HG03558 (cell line): Measurements from ENCODE around the gene CDC27.
"Not testable (repeated sequence)": the region's sequence is repeated elsewhere in the genome, so short reads cannot be mapped to it uniquely, and the experiment has no call there.

ENCODE experiments used
- ATAC-seq: cut with Tn5 transposase; IDR thresholded peaks from one replicate; pipeline ENCODE4 v1.9.1; 2021; ENCODE audit warnings: moderate number of reproducible peaks; ENCODE audit not compliant: unreplicated experiment; ENCODE audit errors: extremely low read depth

CDC27 gene, protein sequence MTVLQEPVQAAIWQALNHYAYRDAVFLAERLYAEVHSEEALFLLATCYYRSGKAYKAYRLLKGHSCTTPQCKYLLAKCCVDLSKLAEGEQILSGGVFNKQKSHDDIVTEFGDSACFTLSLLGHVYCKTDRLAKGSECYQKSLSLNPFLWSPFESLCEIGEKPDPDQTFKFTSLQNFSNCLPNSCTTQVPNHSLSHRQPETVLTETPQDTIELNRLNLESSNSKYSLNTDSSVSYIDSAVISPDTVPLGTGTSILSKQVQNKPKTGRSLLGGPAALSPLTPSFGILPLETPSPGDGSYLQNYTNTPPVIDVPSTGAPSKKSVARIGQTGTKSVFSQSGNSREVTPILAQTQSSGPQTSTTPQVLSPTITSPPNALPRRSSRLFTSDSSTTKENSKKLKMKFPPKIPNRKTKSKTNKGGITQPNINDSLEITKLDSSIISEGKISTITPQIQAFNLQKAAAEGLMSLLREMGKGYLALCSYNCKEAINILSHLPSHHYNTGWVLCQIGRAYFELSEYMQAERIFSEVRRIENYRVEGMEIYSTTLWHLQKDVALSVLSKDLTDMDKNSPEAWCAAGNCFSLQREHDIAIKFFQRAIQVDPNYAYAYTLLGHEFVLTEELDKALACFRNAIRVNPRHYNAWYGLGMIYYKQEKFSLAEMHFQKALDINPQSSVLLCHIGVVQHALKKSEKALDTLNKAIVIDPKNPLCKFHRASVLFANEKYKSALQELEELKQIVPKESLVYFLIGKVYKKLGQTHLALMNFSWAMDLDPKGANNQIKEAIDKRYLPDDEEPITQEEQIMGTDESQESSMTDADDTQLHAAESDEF

DNA sequence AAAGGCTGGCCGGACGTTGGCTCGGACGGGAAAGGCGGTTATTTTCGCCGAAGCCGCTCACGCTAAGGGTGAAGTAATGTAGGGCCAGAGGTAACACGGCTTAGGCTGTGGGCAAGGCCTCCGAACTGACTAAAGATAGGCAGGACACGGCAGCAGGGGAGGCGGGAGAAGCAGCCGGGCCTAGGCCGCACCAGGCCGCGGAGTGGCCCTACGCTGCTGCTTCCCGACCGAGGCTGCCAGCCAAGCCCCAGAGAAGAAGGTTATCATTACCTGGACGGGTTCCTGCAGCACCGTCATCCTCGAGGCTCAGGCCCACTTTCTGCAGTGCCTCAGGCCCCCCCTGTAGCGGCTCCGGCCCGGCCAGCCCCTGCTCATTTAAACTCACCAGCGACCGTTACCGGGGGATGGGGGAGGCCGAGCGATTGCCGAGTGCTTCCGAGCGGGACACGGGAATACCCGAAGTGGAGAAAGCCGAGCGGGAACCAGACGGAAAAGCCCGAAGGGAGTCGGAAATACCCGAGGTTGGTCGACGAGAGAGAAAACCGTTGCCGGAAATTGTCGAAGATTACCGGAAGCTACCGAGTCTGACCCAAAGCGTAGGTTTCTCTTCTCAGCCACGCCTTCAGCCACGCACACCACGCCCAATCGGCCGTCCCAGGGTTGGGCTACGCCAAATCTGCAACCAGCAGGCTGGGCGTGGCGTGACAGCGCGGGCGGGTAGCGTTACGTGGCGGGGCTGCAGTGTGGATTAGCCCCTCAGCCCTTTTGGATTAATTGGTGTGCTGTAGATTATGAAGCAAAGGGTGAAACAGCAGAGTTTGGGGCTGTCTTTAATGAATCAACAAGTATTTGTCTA is at the start of gene CDC27:
TSS of gene CDC27 (minus strand) at position 420 of the 856 bp plus-strand sequence. CDS start at position 297, 123 bp downstream.
- ATAC-seq, result peak; percentile 63

DNA sequence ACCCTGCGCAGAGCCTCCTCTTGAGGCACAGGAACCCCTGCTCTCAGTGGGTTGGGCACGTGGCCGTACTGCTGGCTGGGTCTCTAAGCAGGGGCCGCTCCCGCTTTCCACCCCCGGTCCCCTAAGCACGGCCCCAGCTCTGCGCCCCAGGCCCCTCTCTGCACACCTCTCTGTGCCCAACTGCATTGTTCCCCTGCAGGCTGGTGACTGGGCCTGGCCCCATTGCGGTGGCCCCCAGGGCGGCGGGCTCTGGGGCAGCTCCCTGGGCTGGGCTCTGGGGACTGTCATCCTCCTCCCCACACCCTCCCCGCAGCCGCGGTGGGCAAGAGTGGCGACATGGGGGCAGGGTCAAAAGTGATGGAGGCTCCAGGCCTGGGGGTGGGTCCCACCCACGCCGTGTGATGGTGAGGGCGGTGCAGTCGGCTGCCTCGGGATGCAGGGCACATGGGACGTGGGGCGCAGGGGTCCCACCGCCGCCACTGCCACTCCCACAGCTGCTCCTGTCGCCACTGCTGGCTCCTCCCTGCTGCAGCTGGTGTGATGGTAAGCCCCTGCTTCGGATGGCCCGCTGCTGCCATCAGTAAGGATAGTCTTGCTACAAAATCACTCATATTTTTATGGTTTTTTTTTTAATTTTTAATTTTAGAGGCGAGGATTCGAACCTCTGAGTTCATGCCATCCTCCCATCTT is 49.4 kb upstream of the CDC27 start:
- no peak for ATAC-seq

DNA sequence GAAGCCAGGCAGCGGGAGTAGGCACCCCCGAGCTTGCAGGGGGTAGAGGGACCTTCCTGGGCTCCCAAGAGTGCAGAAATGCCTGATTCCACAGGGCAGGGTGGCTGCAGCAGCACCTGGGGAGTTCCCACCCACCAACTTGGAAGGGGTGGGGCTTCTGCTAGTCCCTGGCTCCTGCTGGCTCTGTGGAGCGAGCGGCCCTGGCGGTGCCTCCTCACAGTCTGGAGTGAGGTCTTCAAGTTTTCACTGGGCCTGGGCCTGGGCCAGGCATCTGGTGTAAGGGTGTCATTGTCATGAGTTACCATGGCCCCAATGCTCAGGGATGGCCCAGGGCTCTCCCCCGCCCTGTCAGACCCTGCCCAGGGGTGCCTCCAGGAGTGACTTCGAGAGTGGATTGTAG is 48.7 kb upstream of the CDC27 start:
- no peak for ATAC-seq

DNA sequence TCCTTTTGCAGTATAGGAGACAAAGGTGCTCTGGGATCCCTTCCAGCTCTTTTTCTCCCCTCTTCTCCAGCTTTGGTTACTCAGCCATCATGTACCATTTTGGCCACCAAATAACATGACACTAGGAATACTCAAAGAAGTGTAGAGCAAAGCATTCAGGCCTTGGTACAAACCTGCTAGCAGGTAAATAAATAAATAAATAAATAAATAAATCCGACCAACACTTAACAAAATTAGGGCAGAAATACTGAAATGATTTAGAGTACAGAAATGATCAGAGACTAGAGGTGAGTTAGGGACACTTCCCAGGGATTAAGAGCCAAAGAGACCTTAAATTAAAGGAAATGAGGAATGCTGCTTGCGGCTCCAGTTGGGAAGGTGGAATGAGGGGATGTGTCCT is 46.8 kb upstream of the CDC27 start:
- no peak for ATAC-seq

DNA sequence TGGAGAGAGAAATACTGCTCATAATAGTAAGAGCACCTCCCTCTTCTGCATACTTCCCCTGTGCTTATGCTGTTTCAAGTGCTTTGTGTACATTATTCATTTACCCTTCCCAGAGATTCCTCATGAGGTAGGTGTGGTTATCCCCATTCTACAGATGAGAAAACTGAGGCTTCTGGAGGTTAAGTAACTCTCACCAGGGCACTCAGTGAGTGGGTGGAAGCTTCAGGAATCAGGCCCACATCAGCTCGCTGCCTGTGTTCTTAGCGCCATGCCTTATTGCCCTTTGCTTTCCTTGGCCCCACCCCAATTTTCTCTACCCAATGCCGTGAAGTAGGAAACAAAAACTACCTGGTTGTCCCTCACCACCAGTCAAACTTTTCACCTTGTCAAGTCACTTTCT is 46.4 kb upstream of the CDC27 start:
- ATAC-seq, result no peak

DNA sequence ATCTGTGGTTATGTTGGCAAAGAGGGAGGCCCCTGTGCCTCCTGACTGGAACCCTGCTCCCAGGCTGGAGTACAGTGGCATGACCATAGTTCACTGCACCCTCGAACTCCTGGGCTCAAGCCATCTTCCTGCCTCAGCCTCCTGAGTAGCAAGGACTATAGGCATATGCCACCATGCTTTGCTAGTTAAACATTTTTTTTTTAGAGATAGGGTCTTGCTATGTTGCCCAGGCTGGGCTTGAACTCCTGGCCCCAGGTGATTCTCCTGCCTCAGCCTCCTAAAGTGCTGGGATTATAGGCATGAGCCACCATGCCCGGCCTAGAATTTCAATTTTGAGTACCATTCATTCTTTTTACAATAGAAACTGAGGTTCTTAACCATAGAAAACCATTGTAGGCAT is 43.4 kb upstream of the CDC27 start:
- no peak for ATAC-seq

DNA sequence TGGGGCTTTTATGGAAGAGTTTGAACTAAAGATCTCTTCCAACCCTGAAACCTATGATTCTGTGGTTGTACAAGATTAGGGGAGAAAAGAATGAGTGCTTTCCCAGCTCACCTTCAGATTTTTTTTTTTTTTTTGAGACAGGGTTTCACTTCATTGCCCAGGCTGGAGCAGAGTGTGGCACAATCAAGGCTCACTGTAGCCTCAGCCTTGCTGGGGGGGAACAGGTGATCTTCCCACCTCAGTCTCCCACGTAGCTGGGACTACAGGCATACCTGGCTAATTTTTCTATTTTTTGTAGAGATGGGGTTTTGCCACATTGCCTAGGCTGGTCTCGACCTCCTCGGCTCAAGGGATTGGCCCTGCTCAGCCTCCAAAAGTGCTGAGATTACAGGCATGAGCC is 42.8 kb upstream of the CDC27 start:
- no peak for ATAC-seq

DNA sequence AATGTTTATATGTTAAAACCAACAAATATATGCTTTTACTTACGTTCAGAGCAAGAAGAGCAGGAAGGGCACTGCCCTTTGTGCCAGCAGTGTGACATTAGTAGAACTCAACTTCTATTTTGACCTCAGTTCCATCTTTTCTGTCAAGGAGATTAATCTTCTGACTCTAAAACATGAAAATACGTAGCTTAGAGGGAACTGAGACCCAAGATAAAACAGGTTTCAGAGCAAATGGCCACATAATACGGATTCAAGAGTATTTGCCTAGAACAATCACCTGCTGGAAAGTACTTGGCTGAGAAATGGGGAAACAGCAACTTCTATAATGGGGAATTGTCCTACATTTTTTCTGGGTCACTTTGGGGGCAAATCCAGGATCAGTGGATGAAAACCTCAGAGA is 42.2 kb upstream of the CDC27 start:
- no peak for ATAC-seq

DNA sequence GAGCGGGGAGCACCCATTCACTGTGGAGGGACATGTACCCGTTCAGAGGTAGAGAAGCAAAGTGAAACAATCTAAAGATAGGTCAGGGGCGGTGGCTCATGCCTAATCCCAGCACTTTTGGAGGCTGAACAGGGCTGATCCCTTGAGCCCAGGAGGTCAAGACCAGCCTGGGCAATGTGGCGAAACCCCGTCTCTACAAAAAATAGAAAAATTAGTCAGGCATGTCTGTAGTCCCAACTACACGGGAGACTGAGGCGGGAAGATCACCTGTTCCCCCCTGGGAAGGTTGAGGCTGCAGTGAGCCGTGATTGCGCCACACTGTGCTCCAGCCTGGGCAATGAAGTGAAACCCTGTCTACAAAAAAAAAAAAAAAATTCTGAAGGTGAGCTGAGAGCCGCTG is 41.8 kb upstream of the CDC27 start:
- no peak for ATAC-seq

DNA sequence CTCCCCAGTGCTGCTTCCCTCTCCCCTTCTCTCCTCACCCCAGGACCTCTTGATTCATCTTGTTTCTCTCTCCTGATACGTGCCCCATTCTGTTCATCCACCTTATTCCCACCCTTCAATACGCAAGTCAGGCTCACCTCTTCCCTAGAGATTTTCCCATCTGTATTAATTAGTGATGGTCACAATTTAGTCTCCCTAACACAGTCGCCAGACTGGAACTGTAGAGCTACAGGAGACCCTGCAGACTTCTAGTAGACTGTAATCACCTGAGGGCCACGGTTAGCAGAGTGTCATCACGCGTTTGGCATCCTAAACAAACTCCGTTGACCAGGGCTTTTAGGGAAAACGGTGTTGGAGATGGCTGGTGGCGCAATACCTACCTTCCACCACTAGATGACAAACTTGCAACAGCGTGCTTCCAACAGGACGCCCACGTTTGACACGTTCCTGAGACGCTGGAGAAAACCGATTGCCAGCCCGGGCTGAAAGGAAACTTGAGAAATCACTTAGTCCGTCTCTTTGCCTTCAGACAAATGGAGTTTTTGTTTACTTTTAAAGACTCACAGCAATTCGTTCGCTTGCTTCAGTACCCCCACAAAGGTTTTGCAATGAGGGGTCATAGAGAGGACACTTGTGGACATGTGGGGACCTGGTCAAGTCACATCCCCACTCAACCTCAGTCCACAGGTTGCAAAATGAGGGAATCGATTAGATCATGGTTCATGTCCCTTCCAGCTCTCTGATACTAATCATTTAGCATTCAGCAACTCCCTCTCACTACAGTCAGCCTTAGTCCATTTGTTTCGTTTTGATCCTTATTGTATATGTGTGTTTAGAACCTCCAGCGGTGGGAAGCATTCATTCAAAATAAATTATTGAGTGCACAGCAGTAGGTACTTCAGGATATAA is 40.7 kb upstream of the CDC27 start:
- no peak for ATAC-seq

DNA sequence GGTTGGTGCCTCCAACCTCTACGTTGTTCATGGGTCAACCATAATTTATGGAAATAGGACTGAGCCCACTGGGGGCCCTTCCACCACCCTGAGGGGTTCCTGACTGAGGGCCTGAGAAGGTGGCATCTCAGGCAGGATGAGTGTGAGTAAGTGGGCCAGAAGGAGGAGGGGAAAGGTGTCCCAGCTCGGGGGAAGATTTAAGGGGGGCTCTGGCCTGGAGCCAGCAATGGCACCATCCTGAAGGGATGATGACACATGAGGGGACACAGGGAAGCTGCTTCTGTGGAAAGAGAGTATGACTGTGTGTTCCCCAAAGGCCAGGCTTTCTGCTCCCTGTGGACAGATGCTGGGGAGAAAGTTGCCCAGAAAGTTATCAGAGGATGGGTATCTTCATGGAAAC is 38.8 kb upstream of the CDC27 start:
- ATAC-seq, result no peak

DNA sequence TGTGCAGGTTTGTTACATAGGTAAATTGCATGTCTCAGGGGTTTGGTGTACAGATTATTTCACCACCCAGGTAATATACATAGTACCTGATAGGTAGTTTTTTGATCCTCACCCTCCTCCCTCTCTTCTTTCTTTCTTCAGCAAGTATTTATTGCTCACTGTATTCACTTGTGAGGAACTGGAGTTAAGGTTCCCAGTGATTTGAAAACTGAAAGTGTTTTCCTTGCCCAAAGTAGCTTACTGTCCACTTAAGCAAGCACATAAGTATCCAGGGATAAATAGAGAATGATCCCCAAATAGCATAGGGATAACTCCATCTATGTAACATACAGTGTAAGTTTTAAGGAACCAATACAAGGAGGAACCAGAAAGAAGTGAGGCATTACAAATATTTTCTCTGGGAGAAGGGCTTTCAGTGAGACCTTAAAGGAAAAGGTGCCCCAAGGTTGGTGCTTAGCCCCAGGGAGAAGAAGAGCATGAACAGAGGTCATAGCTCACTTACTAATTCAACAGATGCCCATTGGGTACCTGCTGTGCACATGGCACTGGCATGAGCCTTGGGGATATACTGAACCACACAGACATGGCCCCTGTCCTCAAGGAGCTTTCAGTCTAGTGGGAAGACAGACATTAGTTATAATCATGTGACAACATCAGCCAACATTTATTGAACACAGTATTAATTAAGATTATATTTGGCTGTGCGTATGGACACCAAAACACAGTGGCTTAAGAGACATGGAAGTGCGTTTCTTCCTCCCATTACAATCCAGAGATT is 37.0 kb upstream of the CDC27 start:
- no peak for ATAC-seq

DNA sequence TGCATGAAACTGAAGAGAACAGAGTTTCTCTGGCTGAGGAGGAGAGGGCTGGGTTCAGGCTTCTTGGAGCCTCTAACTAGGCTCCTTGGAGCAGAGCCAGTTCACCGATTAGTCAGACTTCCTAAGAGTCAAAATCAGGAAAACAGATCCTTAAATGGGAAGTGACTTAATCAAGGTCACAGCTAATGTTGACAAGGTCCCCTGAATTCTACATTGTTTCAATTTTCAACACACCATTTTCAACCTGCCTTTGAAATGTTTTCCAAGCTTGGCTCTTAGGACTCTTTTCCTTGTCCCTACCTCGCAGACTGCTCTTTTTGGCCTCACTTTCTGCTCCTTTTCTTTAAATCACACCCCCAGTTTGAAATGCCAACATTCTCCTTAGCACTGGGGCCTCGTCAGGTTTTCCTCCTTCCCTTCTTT is 36.4 kb upstream of the CDC27 start:
- ATAC-seq, result no peak

DNA sequence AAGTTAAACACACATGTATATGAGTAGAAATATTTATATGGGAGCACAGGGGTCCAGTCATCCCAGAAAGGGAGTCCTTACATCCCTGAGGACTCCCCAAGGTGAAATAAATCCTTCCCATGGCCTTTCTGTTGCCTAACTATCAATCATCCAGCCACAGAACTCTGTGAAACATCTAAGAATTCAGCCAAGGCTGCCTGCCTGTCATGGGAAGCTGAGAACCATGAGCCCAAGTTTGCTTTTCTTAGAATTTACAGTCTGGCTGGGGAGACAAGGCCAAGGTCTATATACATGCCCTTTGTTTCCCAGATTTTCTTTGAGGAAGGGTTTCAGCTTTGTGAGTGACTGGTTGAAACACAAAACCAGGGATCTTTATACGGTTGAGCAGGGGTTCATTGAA is 35.9 kb upstream of the CDC27 start:
- no peak for ATAC-seq

DNA sequence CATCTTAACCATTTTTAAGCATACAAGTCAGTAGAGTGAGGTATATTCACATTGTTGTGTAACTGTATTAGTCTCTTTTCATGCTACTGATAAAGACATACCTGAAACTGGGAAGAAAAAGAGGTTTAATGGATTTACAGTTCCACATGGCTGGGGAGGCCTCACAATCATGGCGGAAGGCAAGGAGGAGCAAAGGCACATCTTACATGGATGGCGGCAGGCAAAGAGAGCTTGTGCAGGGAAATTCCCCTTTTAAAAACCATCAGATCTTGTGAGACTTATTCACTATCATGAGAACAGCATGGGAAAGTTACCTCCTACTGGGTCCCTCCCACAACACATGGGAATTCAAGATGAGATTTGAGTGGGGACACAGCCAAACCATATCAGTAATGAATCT is 35.0 kb upstream of the CDC27 start:
- ATAC-seq, result not testable (repeated sequence)

DNA sequence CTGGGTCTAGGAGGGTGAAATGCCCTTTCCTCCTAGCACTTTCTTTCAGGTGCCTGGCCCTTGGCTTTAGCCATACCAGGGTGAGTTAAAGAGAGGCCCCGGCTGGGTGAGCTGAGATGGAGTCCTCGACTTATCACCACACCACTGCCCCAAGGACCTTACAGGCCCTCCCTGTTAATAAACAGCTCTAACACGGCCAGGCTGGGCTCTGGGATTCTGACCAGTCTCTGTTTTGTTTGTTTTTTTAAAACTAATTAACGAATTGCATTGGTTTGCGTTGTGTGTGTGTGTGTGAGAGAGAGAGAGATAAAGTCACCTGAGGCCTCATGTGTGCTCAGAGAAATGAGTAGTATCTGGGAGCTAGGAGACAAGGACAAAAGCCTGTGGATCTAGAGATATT is 34.4 kb upstream of the CDC27 start:
- ATAC-seq, result no peak

DNA sequence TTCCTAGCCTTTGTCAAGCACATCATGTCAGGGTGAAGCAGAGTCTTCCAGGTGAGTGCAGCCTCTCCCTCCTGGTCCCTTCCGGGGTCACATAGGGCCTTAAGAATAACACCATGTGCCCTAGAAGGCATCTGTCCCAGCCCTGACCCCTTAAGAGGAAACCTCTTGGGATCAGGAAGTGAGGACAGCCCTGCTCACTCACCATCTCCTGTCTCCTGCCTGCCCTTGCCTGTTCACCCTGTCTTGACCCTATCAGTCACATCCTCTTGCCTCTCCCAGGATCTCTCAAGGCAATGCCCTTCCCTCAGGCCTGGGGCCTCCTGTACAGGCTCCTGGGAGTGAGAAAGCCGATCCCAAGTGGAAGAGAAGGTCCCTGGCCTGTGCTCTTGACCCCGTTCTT is 33.9 kb upstream of the CDC27 start:
- no peak for ATAC-seq

DNA sequence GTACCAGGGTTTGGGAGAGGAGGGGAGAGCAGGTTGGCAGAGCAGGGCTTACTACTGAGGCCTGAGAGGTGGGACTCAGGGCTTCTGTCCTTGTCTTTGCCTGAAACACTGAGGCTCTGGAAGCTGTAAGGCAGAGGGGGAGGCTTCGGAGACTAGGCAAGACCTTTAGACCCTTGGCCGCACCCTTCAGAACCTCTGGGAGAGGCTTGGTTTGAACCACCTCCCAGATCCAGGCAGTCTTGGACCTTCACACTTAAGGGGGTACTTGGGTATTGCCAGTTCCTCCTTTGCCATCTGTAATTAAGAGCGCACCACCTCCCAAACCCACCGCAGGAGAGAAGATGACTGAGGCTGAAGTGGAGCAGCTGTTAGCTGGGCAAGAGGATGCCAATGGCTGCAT is 33.0 kb upstream of the CDC27 start:
- ATAC-seq, result no peak
